OCI-LY1 (cell line): ENCODE results near the gene ROCK2.

Experiments used
- H2AFZ ChIP-seq: fragments of 200-600 bp; sonication (generic), shearing (Covaris generic); 2 replicates; pipeline ENCODE4 v1.6.0; 2014; ENCODE audit warnings: antibody characterized with exemption, mild to moderate bottlenecking, low read length
- H3F3A ChIP-seq: fragments of 200-600 bp; sonication (generic), shearing (Covaris generic); 2 replicates; pipeline ENCODE4 v1.6.0; 2014; ENCODE audit warnings: mild to moderate bottlenecking, antibody characterized with exemption, low read length, moderate library complexity; ENCODE audit not compliant: insufficient read depth
- H3K27ac ChIP-seq: fragments of 200-600 bp; sonication (generic); 2 replicates; pipeline ENCODE4 v1.5.1; 2014; ENCODE audit warnings: low read length, mixed run types, mild to moderate bottlenecking, low read depth; ENCODE audit not compliant: poor library complexity, severe bottlenecking
- H3K27me3 ChIP-seq: fragments of 200-600 bp; sonication (generic); 2 replicates; pipeline ENCODE4 v1.6.0; 2014; ENCODE audit warnings: antibody characterized with exemption, mild to moderate bottlenecking, low read length, moderate library complexity; ENCODE audit not compliant: insufficient read depth
- H3K36me3 ChIP-seq: fragments of 200-600 bp; sonication (generic); 2 replicates; pipeline ENCODE4 v1.6.1; 2014; ENCODE audit warnings: mild to moderate bottlenecking, antibody characterized with exemption, low read length, moderate library complexity, mixed read lengths; ENCODE audit not compliant: insufficient read depth
- H3K4me1 ChIP-seq: fragments of 200-600 bp; sonication (generic); 2 replicates; pipeline ENCODE4 v1.5.1; 2014; ENCODE audit warnings: mild to moderate bottlenecking, low read length, moderate library complexity; ENCODE audit not compliant: insufficient read depth, severe bottlenecking
- H3K4me2 ChIP-seq: fragments of 200-600 bp; sonication (generic), shearing (Covaris generic); 2 replicates; pipeline ENCODE4 v1.6.1; 2014; ENCODE audit warnings: low read length
- H3K4me3 ChIP-seq: fragments of 200-600 bp; sonication (generic); 2 replicates; pipeline ENCODE4 v1.5.1; 2014; ENCODE audit warnings: low read length, low read depth, mild to moderate bottlenecking, mixed read lengths; ENCODE audit not compliant: poor library complexity, severe bottlenecking
- H3K79me2 ChIP-seq: fragments of 200-600 bp; shearing (Covaris generic); 2 replicates; pipeline ENCODE4 v1.6.1; 2016; ENCODE audit warnings: mixed run types, low read length, mixed read lengths; ENCODE audit not compliant: insufficient read depth
- H3K9ac ChIP-seq: fragments of 200-600 bp; sonication (generic), shearing (Covaris generic); 2 replicates; pipeline ENCODE4 v1.6.1; 2014; ENCODE audit warnings: mild to moderate bottlenecking, low read length, mixed read lengths
- H3K9me2 ChIP-seq: fragments of 200-600 bp; sonication (generic), shearing (Covaris generic); 2 replicates; pipeline ENCODE4 v1.6.1; 2014; ENCODE audit warnings: low read depth, mild to moderate bottlenecking, low read length, mixed read lengths
- H3K9me3 ChIP-seq: fragments of 200-600 bp; shearing (Covaris generic); 2 replicates; pipeline ENCODE4 v1.6.1; 2014; ENCODE audit warnings: low read length, mixed read lengths
- H4K20me1 ChIP-seq: fragments of 200-600 bp; sonication (generic), shearing (Covaris generic); 2 replicates; pipeline ENCODE4 v1.6.0; 2016; ENCODE audit warnings: mild to moderate bottlenecking, low read length; ENCODE audit not compliant: insufficient read depth
- EZH2 ChIP-seq: fragments of 200-600 bp; sonication (generic), shearing (Covaris generic); IDR thresholded peaks from 2 replicates; pipeline ENCODE4 v1.8.0; 2017; ENCODE audit warnings: borderline replicate concordance, mixed run types, mild to moderate bottlenecking, antibody characterized with exemption, low read length, moderate library complexity, mixed read lengths
- TF ChIP-seq, protein P1 (sequence below): fragments of 200-600 bp; sonication (generic), shearing (Covaris generic); IDR thresholded peaks from 2 replicates; pipeline ENCODE4 v1.5.1; 2017; ENCODE audit warnings: mild to moderate bottlenecking, antibody characterized with exemption, low read length, moderate library complexity, mixed read lengths

The ROCK2 gene

DNA sequence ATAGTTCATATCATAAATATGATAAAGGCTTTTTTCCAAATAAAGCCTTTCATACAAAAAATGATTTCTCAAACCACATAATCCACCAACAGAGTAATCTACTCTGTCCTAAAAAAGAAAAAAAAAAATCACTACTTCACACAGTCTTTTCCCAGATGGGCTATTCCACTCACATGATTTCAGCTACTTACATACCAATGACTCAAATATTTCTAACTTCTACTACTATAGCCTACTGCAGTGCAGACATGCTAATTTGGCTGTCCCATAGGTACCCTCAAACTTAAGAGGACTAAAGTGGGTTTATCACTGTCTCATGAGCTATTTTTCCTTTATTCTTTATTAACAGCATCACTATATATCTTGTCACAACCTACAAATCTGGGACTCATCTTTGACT is 131.8 kb downstream of the ROCK2 start:
- Histone ChIP-seq H3K36me3 (peaks cover 18% of the 10 kb centered on the region), H3F3A (no peaks in the 10 kb centered on the region; the same call in 1 of the 2 replicates), H2AFZ (no peak overlapping the region), H3K9me2 (no peaks in the 10 kb centered on the region), H3K79me2 (no peaks in the 10 kb centered on the region), H3K9ac (no peak overlapping the region), H3K27me3 (no peaks in the 10 kb centered on the region), H3K4me2 (no peak overlapping the region), H3K27ac (no peak overlapping the region), H3K4me3 (no peak overlapping the region), H3K4me1 (no peaks in the 10 kb centered on the region), H3K9me3 (no peaks in the 10 kb centered on the region), H4K20me1 (no peaks in the 10 kb centered on the region)
- no peak for TF ChIP-seq EZH2
- TF ChIP-seq, protein P1, sequence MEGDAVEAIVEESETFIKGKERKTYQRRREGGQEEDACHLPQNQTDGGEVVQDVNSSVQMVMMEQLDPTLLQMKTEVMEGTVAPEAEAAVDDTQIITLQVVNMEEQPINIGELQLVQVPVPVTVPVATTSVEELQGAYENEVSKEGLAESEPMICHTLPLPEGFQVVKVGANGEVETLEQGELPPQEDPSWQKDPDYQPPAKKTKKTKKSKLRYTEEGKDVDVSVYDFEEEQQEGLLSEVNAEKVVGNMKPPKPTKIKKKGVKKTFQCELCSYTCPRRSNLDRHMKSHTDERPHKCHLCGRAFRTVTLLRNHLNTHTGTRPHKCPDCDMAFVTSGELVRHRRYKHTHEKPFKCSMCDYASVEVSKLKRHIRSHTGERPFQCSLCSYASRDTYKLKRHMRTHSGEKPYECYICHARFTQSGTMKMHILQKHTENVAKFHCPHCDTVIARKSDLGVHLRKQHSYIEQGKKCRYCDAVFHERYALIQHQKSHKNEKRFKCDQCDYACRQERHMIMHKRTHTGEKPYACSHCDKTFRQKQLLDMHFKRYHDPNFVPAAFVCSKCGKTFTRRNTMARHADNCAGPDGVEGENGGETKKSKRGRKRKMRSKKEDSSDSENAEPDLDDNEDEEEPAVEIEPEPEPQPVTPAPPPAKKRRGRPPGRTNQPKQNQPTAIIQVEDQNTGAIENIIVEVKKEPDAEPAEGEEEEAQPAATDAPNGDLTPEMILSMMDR = no peak

DNA sequence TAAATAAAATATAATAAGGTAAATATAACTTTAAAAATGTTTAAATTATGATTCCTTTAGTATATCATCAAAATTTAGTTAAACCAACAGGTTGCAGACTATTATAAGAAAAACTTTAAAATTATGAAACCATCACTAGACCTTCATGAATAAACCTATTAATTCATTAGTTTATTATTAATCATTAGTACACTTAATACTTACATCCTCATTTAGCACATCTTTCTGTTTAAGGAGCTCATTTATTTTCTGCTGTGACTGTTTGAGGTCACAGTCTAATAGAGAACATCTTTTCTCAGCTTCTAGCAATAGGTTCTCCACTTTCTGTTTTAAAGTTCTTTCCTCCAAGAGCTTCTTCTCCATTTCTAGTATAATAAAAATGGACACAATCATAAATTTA is 136.4 kb downstream of the ROCK2 start:
- Histone ChIP-seq H2AFZ (no peak overlapping the region), H3K36me3 (no peaks in the 10 kb centered on the region; the same call in 1 of the 2 replicates), H4K20me1 (no peaks in the 10 kb centered on the region), H3F3A (no peaks in the 10 kb centered on the region; the same call in 1 of the 2 replicates), H3K27me3 (no peaks in the 10 kb centered on the region), H3K79me2 (no peaks in the 10 kb centered on the region), H3K9ac (no peak overlapping the region), H3K4me2 (no peak overlapping the region), H3K9me3 (no peaks in the 10 kb centered on the region), H3K4me3 (no peak overlapping the region), H3K27ac (no peak overlapping the region), H3K4me1 (no peaks in the 10 kb centered on the region), H3K9me2 (no peaks in the 10 kb centered on the region)
- no peak for TF ChIP-seq EZH2
- TF ChIP-seq, protein P1 = no peak

DNA sequence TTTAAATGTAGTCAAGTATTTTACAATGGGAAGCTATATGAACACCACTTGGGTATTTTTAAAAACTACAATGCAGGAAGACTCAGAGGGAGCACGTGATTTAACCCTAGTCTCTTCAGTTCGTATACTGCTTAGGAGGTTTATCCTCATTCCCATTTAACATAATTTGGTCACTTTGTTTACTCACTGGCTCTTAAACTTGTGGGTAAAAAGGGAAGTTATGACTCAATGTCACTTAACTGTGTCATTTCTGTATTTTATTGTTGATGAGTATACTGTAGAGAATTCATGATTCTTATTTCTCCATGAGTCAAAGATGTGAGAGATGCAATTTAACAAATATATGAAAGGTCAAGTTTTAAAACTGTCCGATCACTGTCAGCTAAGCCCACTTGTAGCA is 141.0 kb downstream of the ROCK2 start:
- Histone ChIP-seq H3K79me2 (no peaks in the 10 kb centered on the region), H3F3A (no peaks in the 10 kb centered on the region), H3K36me3 (peaks cover 15% of the 10 kb centered on the region; the same call in 1 of the 2 replicates), H3K9me2 (no peaks in the 10 kb centered on the region), H3K4me3 (no peak overlapping the region), H3K4me2 (no peak overlapping the region), H3K9me3 (no peaks in the 10 kb centered on the region), H3K9ac (no peak overlapping the region), H3K4me1 (no peaks in the 10 kb centered on the region), H3K27ac (no peak overlapping the region), H2AFZ (no peak overlapping the region), H3K27me3 (no peaks in the 10 kb centered on the region), H4K20me1 (no peaks in the 10 kb centered on the region)
- TF ChIP-seq, protein P1 = no peak
- no peak for TF ChIP-seq EZH2
